ENCODE data around the gene ASAP3. TPM values are rescaled to one million over a fixed set of nuclear protein-coding genes. Genes with fewer than 3 reads are reported as not detected.
A peak's percentile ranks its signal among the peaks of the same experiment; 100 is the strongest.

Gene ASAP3
- total RNA-seq, 2 experiments from 2014 or later: 0.81 to 1.2 TPM

GRCh38 chr1:23403038-23403336 is 81.0 kb downstream of the ASAP3 start:
- Histone ChIP-seq H3K4me1 (ENCODE audit: insufficient read depth, low read length) (peaks cover 12% of the 10 kb centered on the region), H3K27ac (ENCODE audit: low read depth in 1 of 2, low read length in 2 of 2) (no peak overlapping the region), H3K9me3 (ENCODE audit: control insufficient read depth in 1 of 2, insufficient read depth in 1 of 2, low read length in 2 of 2) (no peaks in the 10 kb centered on the region), H3K27me3 (ENCODE audit: control insufficient read depth in 1 of 2, insufficient read depth in 2 of 2, low read length in 2 of 2) (no peaks in the 10 kb centered on the region), H3K36me3 (ENCODE audit: insufficient read depth, low read length) (peaks cover 2% of the 10 kb centered on the region), H3K4me3 (ENCODE audit: low read length) (no peak overlapping the region)
- Mint-ChIP-seq H3K36me3 (ENCODE audit: low read depth) (peaks cover 30% of the 10 kb centered on the region), H3K4me3 (no peak overlapping the region), H3K27me3 (no peaks in the 10 kb centered on the region), H3K9me3 (no peaks in the 10 kb centered on the region), H3K27ac (no peak overlapping the region), H3K4me1 (ENCODE audit: low read depth) (peaks cover 10% of the 10 kb centered on the region)
- ChIA-PET POLR2A (interaction anchor here (1.6 to 2.0 kb wide), 2 partner anchors 20 to 58 kb away, joined by 6 to 10 read pairs; partner anchors contain the start of gene HNRNPR), CTCF (interaction anchor here (0.6 to 1.6 kb wide), 3 partner anchors 35 to 364 kb away, joined by 3 to 6 read pairs (median 5); partner anchors contain the start of gene HNRNPR)
- intact Hi-C loops (cut with DNase I, micrococcal nuclease): loop anchor here (5.0 kb wide), 4 partner anchors 61 to 306 kb away; partner anchors contain the start of genes HNRNPR (in 1 of the 2) and HTR1D (in 1 of the 2)
- DNase-seq (peak in 2 of 14 experiments; percentile 24 to 46), ATAC-seq (ENCODE audit: poor library complexity) (no peak)
- TF ChIP-seq, protein P1, sequence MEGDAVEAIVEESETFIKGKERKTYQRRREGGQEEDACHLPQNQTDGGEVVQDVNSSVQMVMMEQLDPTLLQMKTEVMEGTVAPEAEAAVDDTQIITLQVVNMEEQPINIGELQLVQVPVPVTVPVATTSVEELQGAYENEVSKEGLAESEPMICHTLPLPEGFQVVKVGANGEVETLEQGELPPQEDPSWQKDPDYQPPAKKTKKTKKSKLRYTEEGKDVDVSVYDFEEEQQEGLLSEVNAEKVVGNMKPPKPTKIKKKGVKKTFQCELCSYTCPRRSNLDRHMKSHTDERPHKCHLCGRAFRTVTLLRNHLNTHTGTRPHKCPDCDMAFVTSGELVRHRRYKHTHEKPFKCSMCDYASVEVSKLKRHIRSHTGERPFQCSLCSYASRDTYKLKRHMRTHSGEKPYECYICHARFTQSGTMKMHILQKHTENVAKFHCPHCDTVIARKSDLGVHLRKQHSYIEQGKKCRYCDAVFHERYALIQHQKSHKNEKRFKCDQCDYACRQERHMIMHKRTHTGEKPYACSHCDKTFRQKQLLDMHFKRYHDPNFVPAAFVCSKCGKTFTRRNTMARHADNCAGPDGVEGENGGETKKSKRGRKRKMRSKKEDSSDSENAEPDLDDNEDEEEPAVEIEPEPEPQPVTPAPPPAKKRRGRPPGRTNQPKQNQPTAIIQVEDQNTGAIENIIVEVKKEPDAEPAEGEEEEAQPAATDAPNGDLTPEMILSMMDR (IDR thresholded peaks at IDR 0.05): no peak

DNA sequence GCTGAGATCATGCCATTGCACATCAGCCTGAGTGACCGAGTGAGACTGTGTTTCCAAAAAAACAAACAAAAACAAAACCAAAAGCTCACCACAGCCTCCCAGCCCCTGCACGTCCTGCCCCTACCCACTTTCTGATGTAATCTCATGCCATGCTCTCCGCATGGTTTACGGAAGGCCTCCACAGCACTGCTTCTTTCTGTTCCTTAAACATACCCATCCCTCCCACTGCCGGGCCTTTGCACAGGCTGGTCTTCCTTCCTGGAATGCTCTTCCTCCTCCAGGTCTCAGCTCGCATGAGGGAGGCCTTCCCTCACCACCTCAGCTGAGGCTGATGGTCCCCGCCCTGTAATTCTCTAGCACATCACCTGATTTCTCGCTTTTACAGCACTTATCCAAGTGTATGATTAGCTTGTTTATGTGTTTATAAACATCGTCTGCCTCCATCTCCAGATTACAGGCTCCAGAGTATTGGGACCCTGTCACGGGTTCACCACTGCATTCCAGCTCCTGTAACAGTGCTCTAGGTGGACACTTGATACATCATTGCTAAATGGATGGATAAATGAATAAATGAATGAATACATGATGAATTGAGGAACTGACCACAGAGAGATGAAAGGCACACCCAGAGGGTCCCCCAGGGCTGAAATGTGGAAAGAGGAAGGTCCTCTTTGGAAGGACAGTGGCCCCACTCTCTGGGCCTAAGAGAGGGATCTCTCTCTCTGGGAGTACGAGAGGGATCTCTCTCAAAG is 81.5 kb downstream of the ASAP3 start:
- no peaks in the 10 kb centered on the region for H3K27me3 ChIP-seq (ENCODE audit: control insufficient read depth in 1 of 2, insufficient read depth in 2 of 2, low read length in 2 of 2)
- ATAC-seq (ENCODE audit: poor library complexity): no peak
- peaks cover 12% of the 10 kb centered on the region for H3K4me1 ChIP-seq (ENCODE audit: insufficient read depth, low read length)
- TF ChIP-seq, protein P1 (IDR thresholded peaks at IDR 0.05): no peak
- no peak overlapping the region for H3K27ac ChIP-seq (ENCODE audit: low read depth in 1 of 2, low read length in 2 of 2)
- Mint-ChIP-seq H3K4me3 (no peak overlapping the region), H3K27me3 (no peaks in the 10 kb centered on the region), H3K27ac (no peak overlapping the region), H3K4me1 (ENCODE audit: low read depth) (peaks cover 10% of the 10 kb centered on the region), H3K36me3 (ENCODE audit: low read depth) (peaks cover 35% of the 10 kb centered on the region), H3K9me3 (no peaks in the 10 kb centered on the region)
- ChIA-PET CTCF (interaction anchor here (0.6 kb wide), 1 partner anchor 69 kb away, joined by 4 read pairs; no protein-coding TSS in a partner anchor), POLR2A (no interaction called here)
- H3K4me3 ChIP-seq (ENCODE audit: low read length): no peak overlapping the region
- peaks cover 2% of the 10 kb centered on the region for H3K36me3 ChIP-seq (ENCODE audit: insufficient read depth, low read length)
- H3K9me3 ChIP-seq (ENCODE audit: control insufficient read depth in 1 of 2, insufficient read depth in 1 of 2, low read length in 2 of 2): no peaks in the 10 kb centered on the region
- peak in 3 of 14 experiments; percentile 13 to 49 (median 31) for DNase-seq
- intact Hi-C loops (cut with DNase I, micrococcal nuclease): loop anchor here (5.0 kb wide), 4 partner anchors 60 to 305 kb away; partner anchors contain the start of genes HNRNPR (in 1 of the 2) and HTR1D (in 1 of the 2)

- no peak overlapping the region for H3K4me3 Mint-ChIP-seq
- Histone ChIP-seq H3K4me1 (ENCODE audit: insufficient read depth, low read length) (peaks cover 12% of the 10 kb centered on the region), H3K27me3 (ENCODE audit: control insufficient read depth in 1 of 2, insufficient read depth in 2 of 2, low read length in 2 of 2) (no peaks in the 10 kb centered on the region), H3K9me3 (ENCODE audit: control insufficient read depth in 1 of 2, insufficient read depth in 1 of 2, low read length in 2 of 2) (no peaks in the 10 kb centered on the region), H3K4me3 (ENCODE audit: low read length) (no peak overlapping the region), H3K36me3 (ENCODE audit: insufficient read depth, low read length) (peaks cover 2% of the 10 kb centered on the region), H3K27ac (ENCODE audit: low read depth in 1 of 2, low read length in 2 of 2) (no peak overlapping the region)
- ChIA-PET CTCF (interaction anchor here (1.4 kb wide), 1 partner anchor 21 kb away, joined by 3 read pairs; no protein-coding TSS in a partner anchor), POLR2A (no interaction called here)
- TF ChIP-seq, protein P1 (IDR thresholded peaks at IDR 0.05): no peak
- no peaks in the 10 kb centered on the region for H3K9me3 Mint-ChIP-seq
- DNase-seq (no peak), ATAC-seq (ENCODE audit: poor library complexity) (no peak)
- intact Hi-C loops (cut with DNase I, micrococcal nuclease): loop anchor here (5.0 kb wide), 4 partner anchors 59 to 304 kb away; partner anchors contain the start of genes HNRNPR (in 1 of the 2) and HTR1D (in 1 of the 2)
- H3K36me3 Mint-ChIP-seq (ENCODE audit: low read depth): peaks cover 47% of the 10 kb centered on the region
- H3K27me3 Mint-ChIP-seq: no peaks in the 10 kb centered on the region
- H3K4me1 Mint-ChIP-seq (ENCODE audit: low read depth): peaks cover 10% of the 10 kb centered on the region
- no peak overlapping the region for H3K27ac Mint-ChIP-seq
Observed at GRCh38 chr1:23401313-23401712, 82.7 kb downstream of the ASAP3 start.

All from CD4-positive, alpha-beta T cell (primary cell).